Epithelial cell of esophagus (primary cell): Measurements from ENCODE around the gene GNPTAB.

Experiments
- DNase-seq: peaks from one replicate; pipeline ENCODE4 v3.0.0; 2010; ENCODE audit warnings: low read depth
- H3K4me3 ChIP-seq: 2 replicates; pipeline ENCODE4 v1.5.1; 2011; ENCODE audit warnings: mild to moderate bottlenecking, low read length, control low read depth
- TF ChIP-seq, protein P1 (sequence below): IDR thresholded peaks from 2 replicates; pipeline ENCODE4 v1.5.1; 2011; ENCODE audit warnings: low read depth, mild to moderate bottlenecking, low read length, control low read depth, inconsistent platforms; ENCODE audit not compliant: insufficient read depth; ENCODE audit errors: missing control alignments

GNPTAB gene

DNA sequence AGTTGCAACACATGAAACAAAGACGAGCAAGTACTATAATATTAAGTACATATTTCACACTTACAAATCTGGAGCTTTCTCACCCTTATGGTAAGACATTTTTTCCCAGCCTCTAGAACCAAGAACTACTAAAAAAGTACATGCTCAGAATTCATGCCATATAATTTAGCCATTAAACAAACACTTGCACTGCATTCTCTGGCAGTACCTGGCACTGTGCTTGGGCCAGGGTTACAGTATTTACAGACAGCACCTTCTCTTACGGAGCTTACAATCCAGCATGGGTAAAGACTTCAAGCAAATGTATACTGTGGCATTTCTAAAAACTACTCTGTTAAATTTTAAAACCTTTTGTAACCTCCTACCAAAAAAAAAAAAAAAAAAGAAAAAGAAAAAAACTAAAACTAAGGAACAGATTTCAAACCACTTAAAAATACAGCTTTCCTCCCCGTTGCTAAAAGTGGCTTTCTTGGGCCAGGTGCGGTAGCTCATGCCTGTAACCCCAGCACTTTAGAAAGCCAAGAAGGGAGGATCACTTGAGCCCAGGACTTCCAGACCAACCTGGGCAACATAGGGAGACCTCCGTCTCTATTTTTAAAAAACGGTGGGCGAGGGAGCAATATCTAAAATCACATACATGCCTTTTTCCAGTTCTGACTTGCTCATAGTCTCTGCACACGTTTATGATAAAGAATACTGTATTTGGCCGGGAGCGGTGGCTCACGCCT is 956 bp downstream of the GNPTAB start:
- TF ChIP-seq, protein P1, sequence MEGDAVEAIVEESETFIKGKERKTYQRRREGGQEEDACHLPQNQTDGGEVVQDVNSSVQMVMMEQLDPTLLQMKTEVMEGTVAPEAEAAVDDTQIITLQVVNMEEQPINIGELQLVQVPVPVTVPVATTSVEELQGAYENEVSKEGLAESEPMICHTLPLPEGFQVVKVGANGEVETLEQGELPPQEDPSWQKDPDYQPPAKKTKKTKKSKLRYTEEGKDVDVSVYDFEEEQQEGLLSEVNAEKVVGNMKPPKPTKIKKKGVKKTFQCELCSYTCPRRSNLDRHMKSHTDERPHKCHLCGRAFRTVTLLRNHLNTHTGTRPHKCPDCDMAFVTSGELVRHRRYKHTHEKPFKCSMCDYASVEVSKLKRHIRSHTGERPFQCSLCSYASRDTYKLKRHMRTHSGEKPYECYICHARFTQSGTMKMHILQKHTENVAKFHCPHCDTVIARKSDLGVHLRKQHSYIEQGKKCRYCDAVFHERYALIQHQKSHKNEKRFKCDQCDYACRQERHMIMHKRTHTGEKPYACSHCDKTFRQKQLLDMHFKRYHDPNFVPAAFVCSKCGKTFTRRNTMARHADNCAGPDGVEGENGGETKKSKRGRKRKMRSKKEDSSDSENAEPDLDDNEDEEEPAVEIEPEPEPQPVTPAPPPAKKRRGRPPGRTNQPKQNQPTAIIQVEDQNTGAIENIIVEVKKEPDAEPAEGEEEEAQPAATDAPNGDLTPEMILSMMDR: no peak
- DNase-seq: peak; percentile 21
- H3K4me3 ChIP-seq: peak overlapping the region; percentile 72

DNA sequence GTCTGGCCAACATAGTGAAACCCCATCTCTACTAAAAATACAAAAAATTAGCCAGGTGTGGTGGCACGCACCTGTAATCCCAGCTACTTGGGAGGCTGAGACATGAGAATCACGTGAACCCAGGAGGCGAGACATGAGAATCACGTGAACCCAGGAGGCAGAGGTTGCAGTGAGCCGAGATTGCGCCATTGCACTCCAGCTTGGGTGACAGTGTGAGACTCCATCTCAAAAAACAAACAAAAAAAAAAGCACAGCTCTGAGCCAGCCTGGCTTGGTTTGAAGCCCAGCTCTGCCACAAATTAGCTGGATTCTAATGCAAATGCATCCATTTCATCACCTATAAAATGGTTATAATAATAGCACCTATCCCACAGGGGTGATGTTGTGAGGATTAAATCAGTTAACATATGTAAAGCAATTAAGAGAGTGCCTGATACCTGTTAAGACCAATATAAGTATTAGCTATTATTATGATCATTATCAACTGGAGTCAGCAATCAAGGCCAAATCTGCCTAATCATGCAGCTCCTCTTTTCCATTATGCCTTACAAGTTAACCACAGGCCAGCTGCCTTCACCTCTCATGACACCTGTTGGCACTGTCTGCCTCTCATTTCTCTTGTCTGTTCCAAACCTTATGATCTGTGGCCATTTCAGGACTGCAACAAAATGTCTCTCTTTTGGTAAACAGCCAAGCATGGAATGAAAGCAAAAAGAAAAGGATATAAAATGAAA is 2.1 kb downstream of the GNPTAB start:
- H3K4me3 ChIP-seq: no peak overlapping the region
- TF ChIP-seq, protein P1: no peak
- DNase-seq: no peak

DNA sequence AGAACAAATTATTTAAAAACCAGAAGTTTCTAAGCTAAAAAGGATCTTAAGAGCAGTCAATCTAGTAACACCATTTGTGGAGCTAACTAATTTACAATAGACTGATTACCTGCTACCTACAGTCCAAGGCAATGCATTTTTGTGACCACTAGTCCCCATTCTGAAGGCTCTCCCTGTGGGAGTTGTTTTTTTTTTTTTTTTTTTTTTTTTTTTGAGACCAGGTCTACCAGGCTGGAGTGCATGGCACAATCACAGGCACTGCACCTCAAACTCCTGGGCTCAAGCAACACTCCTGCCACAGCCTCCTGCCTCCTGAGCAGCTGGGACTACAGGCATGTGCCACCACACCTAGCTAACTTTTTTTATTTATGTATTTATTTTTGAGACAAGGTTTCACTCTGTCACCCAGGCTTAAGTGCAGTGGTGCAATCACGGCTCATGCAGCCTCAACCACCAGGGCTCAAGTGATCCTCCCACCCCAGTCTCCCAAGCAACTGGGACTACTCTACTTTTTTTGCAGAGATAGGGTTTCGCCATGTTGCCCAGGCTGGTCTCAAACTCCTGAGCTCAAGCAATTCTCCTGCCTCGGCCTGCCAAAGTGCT is 3.9 kb downstream of the GNPTAB start:
- DNase-seq: no peak
- no peak overlapping the region for H3K4me3 ChIP-seq
- TF ChIP-seq, protein P1: no peak

DNA sequence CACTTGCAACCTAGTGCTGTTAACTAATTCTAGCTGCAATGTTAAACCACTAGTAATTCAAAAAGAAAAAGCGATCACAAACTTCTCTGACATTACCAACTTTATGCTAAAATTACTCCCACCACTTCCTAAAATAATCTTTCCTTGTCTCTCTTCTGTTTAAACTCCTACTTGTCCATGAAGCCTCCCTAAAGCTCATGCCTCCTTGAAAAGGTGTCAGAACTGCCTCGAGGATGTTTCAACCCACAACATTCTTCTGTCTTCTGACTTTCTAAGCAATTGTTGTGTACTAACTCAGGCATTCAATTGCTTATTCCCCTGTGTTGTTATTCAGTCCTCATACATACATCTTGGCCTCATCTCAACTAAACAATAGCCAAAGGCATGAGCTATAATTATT is 5.9 kb downstream of the GNPTAB start:
- TF ChIP-seq, protein P1: no peak
- no peak overlapping the region for H3K4me3 ChIP-seq
- DNase-seq: no peak

DNA sequence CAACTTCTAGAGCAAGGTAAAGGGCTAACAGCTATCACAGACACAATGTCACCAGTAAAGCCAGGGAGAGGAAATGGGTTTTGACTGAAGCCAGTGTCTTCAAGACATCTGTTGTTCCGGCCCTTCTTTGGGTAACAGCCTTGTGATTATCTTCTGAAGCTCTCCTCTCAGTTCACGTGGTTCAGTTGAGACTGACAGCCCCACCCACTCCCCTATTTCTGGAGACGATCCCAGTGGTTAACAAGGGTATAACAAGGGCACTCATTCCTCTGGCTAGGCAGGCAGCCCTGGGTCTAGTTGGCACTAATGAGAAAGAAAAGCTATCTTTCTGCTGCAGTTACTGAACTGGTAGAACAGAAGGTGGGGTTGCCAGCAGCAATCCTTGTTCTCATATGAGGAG is 6.9 kb downstream of the GNPTAB start:
- TF ChIP-seq, protein P1: peak; percentile 36
- DNase-seq: peak; percentile 26
- no peak overlapping the region for H3K4me3 ChIP-seq

DNA sequence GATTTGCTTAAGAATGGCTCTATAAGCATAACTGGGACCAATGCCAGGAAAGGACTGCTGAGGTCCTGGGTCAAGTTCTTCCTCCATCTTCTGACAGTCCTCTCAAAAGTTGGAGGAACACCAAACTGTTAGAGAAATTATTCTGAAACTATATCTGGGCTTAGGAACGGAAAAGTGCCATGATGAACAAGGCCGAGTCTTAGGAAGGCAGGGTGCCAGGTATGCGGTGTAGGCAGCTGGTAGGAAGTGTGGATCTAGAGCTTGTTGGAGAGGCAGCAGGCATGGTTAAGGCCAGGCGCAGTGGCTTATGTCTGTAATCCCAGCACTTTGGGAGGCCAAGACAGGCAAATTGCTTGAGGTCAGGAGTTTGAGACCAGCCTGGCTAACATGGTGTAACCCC is 7.7 kb downstream of the GNPTAB start:
- no peak for DNase-seq
- no peak overlapping the region for H3K4me3 ChIP-seq
- TF ChIP-seq, protein P1: no peak
